DMS 273 treated with DMSO at 0.1 percent for 48 hours (cell line): ENCODE data around the gene CACNA1H.
"Not testable (repeated sequence)": the region's sequence is repeated elsewhere in the genome, so short reads cannot be mapped to it uniquely, and the experiment has no call there.

Experiments used
- DNase-seq: peaks from one replicate; lab custom pipeline; 2025; lab: John Stamatoyannopoulos, UW

CACNA1H gene

DNA sequence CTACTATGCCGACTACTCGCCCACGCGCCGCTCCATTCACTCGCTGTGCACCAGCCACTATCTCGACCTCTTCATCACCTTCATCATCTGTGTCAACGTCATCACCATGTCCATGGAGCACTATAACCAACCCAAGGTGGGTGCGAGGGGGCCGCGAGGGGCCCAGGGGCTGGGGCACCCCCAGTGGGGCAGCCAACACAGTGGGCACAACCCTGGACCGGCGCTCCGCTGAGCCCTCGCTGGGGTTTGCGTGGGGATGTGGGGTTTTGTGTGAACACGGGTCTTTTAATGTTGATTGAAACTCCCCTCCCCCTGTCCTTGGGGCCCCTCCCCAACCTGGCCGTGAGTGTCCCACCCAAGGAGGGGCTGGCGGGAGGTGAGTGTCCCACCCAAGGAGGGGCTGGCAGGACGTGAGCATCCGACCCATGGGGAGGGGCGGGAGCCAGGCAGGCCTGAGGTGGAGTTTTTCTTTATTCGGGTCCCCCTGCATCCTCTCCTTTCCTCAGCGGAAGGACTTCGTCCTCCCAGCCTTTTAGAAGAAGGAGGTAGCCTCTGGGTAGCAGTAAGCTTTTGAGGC lies 61.0 kb downstream of the CACNA1H start:
- no peak for DNase-seq

DNA sequence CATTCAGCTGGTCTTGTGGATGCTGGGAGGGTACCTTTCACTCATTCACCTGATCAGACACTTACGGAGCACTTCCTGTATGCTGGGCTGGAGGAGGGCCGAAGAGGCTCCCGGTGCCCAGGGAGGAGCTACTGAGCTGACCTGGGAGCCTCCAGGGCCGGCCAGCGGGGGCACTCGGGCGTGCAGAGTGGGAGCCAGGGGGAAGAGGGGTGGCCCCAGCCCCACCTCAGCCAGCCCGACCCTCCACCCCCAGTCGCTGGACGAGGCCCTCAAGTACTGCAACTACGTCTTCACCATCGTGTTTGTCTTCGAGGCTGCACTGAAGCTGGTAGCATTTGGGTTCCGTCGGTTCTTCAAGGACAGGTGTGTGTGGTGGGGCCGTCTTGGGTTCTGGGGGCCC lies 61.8 kb downstream of the CACNA1H start:
- no peak for DNase-seq

DNA sequence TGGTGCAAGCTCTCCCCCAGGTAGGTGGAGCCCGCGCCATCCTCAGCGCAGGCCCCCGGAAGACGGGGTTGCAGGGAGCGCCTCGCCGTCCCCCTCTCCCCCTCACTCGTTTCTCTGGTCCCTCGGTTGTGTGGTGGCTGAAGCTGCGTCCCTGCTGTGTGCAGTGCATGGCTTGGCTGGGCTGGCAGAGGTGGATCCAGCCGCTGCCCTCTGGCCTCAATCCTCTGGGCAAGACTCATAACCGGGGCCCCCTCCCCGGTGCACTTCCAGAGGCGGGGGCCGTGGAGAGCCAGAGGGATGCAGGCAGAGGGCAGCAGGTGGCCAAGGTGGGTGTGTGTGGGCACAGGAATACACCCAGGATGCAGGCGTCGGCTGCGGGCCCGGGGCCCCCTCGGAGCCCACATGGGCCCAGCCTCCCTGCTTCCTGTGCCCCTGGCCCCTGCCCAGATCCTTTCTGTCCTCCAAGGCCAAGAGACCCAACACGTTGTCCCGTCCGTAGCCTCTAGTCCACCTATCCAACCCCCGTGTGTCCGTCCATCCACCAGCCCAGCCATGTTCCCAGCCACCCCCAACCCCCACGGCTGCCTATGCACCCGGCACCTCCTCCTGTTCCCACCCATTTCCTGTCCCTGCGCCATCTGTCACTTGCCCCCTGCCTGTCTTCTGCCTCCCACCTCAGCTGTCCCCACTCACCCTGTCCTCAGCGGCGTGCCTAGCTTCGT lies 62.8 kb downstream of the CACNA1H start:
- no peak for DNase-seq

DNA sequence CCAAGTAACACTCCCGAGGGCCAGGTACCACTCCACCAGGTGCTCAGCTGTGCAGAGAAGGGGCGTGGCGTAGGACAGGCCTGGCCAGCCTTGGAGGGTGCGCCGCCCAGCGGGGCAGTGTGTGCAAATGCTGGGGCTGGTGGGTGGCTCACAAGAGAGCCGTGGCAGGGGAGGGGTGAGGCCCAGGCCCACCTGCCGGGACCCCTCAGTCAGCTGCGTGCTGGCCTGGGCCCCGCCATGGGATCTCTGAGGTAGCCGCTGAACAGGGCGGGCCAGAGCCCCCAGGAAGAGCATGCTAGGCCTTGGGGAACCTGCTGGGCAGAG lies 63.4 kb downstream of the CACNA1H start:
- DNase-seq, result no peak

DNA sequence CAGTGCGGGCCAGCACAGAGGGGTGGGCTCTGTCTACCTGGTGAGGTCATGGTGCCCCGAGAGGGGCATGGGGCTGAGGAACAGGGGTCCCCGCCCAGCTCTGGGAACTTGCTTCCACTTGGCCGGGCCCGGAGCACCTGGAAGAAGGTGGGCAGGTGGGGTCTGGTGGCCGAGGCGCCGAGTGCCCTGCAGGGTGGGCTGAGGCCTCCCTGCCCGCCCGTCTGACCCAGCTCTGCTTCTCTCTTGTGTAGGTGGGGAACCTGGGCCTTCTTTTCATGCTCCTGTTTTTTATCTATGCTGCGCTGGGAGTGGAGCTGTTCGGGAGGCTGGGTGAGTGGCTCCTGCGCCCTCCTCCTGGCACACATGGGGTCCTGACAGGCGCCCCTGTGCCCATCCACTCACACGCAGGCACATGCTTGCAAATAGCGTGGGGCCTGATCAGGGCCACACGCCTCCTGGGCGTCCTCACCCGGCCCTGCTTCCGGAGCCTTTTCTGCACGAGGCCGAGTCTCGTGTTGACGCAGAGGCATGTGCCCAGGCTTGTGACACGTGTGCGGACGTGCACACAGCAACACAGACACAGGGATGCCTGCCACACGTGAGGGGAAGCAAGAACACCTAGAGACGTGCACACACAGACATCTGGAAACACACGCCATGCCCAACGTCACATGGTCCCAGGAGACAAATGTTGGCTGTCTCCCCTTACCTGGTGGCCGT lies 63.9 kb downstream of the CACNA1H start:
- DNase-seq, result no peak

DNA sequence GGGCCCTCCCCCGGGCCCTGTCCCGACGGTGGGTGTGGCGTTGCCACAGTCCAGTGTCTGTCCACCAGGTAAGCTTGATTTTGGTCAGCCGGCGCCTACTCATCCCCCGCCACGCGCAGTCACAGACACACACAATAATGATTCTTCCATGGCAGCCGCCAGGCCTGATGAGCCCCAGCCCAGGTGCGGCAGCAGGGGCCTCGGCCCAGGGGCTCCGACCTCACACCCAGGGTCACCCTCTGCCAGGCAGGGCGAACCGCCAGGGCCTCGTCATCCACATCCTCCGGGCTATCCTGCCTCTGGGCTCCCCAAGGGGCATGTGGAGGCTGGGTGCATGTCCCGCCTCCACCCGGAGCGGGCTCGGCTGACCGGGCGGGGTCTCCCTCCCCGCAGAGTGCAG lies 64.6 kb downstream of the CACNA1H start:
- no peak for DNase-seq

DNA sequence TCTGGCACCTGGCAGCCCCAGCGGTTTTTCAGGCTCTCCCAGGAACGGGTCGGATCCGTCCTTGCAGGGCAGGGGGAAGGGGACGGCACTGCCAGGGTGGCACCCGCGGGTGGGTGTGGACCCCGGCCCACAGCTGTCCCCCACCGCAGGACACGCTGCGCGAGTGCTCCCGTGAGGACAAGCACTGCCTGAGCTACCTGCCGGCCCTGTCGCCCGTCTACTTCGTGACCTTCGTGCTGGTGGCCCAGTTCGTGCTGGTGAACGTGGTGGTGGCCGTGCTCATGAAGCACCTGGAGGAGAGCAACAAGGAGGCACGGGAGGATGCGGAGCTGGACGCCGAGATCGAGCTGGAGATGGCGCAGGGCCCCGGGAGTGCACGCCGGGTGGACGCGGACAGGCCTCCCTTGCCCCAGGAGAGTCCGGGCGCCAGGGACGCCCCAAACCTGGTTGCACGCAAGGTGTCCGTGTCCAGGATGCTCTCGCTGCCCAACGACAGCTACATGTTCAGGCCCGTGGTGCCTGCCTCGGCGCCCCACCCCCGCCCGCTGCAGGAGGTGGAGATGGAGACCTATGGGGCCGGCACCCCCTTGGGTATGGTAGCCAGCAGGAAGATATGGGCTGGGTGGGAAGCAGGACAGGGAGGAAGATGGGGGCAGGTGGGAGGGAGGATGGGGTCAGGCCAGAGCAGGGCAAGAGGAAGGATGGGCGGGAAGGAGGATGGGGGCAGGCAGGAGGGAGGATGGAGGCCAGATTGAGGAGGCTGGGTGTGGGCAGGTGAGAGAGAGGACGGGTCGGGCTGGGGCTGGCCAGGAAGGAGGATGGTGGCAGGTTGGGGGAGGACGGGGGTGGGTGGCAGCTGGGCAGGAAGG lies 65.4 kb downstream of the CACNA1H start:
- DNase-seq, result no peak

DNA sequence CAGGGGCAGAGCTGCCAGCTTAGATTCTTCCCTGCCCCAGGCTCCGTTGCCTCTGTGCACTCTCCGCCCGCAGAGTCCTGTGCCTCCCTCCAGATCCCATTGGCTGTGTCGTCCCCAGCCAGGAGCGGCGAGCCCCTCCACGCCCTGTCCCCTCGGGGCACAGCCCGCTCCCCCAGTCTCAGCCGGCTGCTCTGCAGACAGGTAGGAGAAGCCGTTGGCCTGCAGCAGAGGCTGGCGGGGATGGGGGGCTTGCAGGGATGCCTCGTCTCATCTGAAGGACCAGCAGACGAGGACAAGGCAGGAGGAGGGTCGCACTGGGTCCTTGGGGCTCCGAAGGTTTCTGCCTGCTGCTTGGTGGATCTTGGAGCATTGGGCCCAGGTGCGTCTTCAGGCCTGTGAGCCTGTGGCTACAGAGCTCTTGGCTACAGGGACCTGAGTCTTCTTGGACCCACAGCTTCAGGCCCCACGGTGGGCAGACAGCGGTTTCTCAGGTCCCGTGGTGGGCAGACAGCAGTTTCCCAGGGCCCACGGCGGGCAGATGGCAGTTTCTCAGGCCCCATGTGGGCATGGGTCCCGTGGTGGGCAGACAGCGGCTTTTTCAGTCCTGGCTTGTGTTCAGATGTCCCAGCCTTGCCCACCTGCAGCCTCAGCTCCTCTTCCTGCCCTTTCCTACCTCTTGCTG lies 66.2 kb downstream of the CACNA1H start:
- no peak for DNase-seq

DNA sequence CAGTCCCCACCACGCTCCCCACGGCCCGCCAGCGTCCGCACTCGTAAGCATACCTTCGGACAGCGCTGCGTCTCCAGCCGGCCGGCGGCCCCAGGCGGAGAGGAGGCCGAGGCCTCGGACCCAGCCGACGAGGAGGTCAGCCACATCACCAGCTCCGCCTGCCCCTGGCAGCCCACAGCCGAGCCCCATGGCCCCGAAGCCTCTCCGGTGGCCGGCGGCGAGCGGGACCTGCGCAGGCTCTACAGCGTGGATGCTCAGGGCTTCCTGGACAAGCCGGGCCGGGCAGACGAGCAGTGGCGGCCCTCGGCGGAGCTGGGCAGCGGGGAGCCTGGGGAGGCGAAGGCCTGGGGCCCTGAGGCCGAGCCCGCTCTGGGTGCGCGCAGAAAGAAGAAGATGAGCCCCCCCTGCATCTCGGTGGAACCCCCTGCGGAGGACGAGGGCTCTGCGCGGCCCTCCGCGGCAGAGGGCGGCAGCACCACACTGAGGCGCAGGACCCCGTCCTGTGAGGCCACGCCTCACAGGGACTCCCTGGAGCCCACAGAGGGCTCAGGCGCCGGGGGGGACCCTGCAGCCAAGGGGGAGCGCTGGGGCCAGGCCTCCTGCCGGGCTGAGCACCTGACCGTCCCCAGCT lies 67.3 kb downstream of the CACNA1H start:
- DNase-seq, result no peak

DNA sequence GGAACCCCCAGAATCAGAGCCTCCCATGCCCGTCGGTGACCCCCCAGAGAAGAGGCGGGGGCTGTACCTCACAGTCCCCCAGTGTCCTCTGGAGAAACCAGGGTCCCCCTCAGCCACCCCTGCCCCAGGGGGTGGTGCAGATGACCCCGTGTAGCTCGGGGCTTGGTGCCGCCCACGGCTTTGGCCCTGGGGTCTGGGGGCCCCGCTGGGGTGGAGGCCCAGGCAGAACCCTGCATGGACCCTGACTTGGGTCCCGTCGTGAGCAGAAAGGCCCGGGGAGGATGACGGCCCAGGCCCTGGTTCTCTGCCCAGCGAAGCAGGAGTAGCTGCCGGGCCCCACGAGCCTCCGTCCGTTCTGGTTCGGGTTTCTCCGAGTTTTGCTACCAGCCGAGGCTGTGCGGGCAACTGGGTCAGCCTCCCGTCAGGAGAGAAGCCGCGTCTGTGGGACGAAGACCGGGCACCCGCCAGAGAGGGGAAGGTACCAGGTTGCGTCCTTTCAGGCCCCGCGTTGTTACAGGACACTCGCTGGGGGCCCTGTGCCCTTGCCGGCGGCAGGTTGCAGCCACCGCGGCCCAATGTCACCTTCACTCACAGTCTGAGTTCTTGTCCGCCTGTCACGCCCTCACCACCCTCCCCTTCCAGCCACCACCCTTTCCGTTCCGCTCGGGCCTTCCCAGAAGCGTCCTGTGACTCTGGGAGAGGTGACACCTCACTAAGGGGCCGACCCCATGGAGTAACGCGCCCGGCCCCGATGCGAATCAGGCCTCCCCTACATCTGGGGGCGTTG lies 68.1 kb downstream of the CACNA1H start:
- DNase-seq, result no peak

DNA sequence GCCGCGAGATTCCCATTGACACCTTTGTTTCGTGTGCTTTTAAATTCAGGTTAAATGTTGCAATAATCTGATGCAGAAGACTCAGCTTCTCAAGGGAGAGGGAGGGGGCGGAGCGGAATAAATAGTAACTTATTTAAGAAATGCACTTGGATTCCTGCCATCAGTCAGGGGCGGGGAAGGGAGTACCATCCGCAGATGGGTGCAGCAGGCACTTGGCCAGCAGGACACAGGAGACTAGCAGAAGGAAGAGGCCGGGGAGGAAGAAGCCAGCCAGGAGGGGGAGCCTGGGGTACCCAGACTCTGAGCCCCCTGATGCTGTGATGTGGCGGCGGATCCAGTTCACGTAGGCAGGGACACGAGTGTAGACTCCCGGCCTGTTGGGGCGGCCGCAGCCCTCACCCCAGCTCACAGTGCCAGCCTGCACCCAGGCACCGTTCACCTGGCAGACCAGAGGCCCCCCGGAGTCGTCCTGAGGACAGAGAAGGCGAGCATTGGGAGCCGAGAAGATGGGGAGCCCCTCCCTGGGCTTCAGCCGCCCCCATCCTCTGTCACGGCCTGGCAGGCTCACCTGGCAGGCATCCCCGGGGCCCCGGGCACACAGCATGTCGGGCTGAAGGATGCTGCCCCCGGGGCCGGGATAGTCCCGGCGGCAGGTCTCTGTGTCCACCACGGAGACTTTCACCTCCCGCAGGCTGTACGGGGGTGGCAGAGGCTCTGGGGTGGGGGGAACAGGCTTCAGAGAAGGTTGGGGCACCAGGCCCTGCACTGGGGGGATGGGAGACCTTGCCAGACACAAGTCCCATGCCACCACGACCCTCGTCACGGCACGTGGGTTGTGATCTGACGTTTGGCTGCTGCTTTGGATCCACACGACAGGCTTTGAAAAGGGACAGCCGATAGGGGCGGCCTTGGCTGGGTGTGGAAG lies 69.0 kb downstream of the CACNA1H start:
- no peak for DNase-seq

DNA sequence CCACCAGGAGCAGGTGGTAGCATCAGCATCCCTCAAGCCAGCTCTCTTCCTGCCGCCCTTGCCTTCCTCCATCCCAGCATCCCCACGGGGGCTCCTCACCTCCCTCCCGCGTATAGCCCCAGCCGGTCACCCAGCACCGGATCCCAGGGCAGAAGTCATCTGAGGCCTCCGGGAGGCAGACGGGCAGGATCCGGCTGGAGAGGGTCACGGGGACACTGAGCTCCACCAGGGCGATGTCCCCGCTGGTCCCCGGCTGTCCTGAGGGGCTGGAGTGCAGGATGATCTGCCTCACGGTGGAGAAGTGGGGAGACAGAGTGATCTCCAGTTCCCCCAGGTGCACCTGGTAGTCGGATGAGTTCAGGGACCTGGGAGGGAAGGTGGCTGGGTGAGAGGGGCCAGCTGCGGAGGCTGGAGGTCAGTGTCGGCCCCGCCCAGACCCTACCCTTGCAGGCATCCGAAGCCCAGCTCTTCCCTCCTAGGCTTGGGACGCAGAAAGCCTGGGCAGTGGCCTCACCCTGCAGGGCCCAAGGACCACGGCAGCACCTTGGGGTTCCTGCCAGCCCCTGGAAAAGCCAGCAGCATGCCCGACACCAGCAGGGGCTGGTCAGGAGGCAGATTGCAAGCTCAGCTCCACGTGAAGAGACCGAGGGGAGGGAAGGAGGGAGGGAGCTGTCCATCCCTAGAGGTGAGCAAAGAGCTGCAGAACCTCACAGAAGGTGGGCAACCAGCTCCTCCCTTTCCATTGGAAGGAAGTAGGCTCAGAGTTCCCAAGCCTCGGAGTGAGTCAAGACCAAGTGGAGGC lies 69.8 kb downstream of the CACNA1H start:
- DNase-seq, result no peak

DNA sequence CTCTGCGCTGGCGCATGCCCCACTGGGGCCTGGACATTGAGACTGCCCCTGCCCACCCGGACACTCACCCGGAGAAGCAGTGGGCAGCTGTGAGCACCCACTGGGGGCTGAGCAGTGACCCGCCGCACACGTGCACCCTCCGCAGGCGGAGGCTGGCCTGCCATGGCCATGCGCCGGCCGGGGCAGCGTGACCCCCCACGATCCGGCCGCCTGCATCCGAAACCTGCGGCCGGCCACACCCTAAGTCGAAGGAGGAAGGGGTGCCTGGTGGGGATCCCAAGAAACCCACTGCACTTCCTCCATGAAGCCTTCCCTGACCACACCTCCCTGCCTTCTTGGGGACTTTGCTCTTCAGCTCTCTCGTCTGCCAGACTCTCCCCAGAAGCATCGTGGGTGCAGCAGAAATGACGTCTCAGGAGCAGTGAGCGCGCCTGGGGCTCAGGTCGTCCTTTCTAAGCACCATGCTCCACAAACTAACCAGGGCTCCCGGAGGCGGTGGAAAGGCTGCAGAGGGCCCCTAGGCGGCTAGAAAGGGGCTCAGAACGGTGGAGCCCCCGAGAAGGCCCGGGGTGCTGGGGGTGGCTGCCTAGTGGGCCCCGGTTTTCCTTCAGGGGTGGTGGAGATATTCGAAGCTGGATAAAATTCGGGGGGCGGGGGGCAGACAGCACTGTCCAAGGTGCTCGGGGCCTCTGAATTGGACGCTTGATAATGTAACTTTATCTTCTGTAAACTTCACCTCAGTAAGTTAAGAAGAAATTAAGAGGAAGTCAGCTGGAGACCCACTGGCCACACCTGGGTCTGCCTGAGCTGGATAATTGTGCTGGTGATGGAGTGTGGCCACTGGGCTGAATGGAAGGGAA lies 70.7 kb downstream of the CACNA1H start:
- DNase-seq, result no peak

DNA sequence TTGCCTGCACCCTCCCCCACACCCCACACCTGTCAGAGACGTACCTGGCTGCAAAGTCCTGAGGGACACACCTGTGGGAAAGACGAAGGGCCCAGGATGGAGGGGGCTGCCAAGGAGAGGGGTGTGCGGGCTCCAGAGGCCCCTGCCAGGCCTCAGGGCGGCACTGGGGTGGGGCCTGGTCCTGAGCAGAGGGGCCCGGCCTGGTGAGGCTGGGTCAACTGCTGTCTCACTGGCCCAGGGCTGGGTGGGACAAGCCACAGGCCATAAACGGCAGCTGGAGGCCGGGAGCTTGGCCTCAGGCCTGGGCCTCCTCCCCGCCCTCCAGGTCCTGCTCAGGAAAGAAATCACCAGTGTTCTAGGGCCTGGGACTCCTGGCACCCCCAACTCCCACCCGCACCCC lies 71.7 kb downstream of the CACNA1H start:
- DNase-seq, result no peak

DNA sequence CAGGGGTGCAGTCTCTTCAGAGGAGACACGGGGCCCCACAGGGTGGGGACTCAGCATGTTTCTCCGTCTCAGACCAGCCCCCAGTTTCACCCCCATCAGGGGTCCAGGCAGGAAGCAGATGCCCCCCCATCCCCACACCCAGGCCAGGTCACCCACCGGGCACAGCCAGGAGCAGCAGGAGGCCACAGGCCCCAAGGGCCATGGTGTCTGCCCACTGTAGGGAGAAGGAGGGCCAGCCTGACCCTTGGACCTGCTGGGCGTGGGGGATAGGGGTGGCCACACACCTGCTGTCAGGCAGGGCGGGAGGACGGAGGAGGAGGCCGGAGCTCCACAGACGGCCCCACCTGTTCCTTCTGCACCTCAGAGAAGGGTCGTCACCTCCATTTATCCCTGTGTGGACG lies 72.1 kb downstream of the CACNA1H start, which contains the start of gene TPSG1:
TSS of gene TPSG1 (minus strand) at position 218 of the 401 bp plus-strand sequence. CDS start at position 202, 16 bp downstream.
- no peak for DNase-seq

DNA sequence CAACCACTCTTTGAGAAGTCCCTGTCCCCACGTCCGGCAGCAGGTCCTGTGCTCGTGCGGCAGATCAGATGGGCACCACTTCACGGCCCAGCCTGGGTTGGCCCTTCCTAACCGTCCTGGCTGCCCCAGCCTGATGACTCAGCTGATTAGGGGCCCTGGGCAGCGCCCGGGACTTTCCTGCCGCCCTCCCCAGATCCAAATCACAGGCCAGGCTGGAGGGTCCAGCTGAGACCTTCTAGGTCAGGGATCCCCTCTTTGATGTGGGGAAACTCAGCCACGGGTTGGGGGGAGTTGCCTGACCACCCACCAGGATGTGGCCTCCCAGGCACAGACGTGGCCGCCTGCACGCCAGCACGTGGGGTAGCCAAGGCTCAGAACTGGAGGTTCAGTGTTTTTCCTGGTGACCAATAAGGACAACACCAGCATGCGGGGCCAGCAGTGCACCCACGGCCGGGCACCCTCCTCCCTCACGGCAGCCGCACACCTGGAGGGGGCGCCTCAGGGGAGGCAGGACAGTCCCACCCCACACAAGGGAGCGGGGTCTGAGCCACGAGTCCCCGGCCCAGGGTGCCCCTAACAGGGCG lies 72.9 kb downstream of the CACNA1H start:
- DNase-seq, result not testable (repeated sequence)

DNA sequence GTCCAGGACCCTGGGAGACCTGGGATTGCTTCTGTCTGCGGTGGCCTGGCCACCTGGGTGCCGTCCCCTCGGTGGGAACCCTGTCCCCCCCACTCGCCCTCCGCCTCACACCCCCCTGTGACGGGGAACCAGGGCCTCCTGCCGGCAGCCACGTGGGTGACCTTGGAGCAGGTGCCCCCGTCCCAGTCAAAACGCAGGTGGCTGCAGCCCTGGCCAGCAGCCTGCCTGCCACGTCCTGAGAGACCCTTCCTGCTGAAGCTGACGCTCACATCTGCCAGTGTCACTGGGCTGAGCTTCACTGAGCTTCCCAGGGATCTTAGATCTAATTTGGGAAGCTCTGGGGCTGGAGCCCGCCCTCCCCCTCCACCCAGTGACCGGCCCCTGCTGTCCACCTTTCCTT lies 73.8 kb downstream of the CACNA1H start:
- not testable (repeated sequence) for DNase-seq
